B cell (primary cell): ENCODE data around the gene CRYBG3. TPM values are rescaled to one million over a fixed set of nuclear protein-coding genes. Genes with fewer than 3 reads are reported as not detected.

Experiments
- ATAC-seq: fragments of 200-7000 bp; cut with Tn5 transposase; one replicate; pipeline ENCODE4 v1.10.0; 2021; ENCODE audit warnings: low read depth, mild to moderate bottlenecking, moderate number of reproducible peaks, moderate library complexity
- CTCF ChIA-PET: fragments of 350-600 bp; sonication (Branson Sonifier 250); formaldehyde crosslinking; loops from one replicate; lab custom pipeline; 2021; ENCODE audit warnings: antibody characterized with exemption, inconsistent platforms; lab: Charles Lee
- POLR2A ChIA-PET: fragments of 350-600 bp; sonication (Branson Sonifier 250); formaldehyde crosslinking; loops from one replicate; lab custom pipeline; 2021; ENCODE audit warnings: antibody characterized with exemption; lab: Charles Lee
- DNase-seq: peaks from one replicate; pipeline ENCODE4 v3.0.0; 2013
- H2AFZ ChIP-seq: 2 replicates; pipeline ENCODE4 v1.6.1; 2012; ENCODE audit warnings: mild to moderate bottlenecking, low read depth, low read length; ENCODE audit not compliant: insufficient read depth, poor library complexity, severe bottlenecking
- H3K27ac ChIP-seq, 2 donors: 1 replicate in 1 of 2; 2 replicates in 1 of 2; pipeline ENCODE4 v1.5.1; 2012 to 2013; ENCODE audit warnings: low read length in 2 of 2, mild to moderate bottlenecking in 2 of 2, moderate library complexity in 1 of 2
- H3K27me3 ChIP-seq, 4 experiments: fragments of 200-600 bp in 1 of 4; sonication (generic) in 1 of 4; replicated peaks in 1 of 4; 1 replicate in 2 of 4; 2 replicates in 2 of 4; pipeline versions ENCODE4 v1.6.1 to v1.7.0; 2013 to 2016; ENCODE audit warnings: low read length in 3 of 4, mild to moderate bottlenecking in 2 of 4, mixed read lengths in 1 of 4, moderate library complexity in 1 of 4; ENCODE audit not compliant: insufficient read depth in 4 of 4, control insufficient read depth in 3 of 4; ENCODE audit errors: control extremely low read depth in 1 of 4
- H3K36me3 ChIP-seq, 2 experiments: replicated peaks in 1 of 2; 1 replicate in 1 of 2; 2 replicates in 1 of 2; pipeline versions ENCODE4 v1.6.1 to v1.7.1; 2013; ENCODE audit warnings: low read length in 1 of 2; ENCODE audit not compliant: insufficient read depth in 2 of 2, control insufficient read depth in 1 of 2; ENCODE audit errors: control extremely low read depth in 1 of 2, extremely low read depth in 1 of 2
- H3K4me1 ChIP-seq, 2 donors: fragments of 200-600 bp in 1 of 2; sonication (generic) in 1 of 2; 1 replicate in 1 of 2; 2 replicates in 1 of 2; pipeline versions ENCODE4 v1.5.1 to v1.6.1; 2013 to 2017; ENCODE audit warnings: low read length in 2 of 2; ENCODE audit not compliant: control insufficient read depth in 2 of 2, insufficient read depth in 2 of 2
- H3K4me2 ChIP-seq: replicated peaks from 2 replicates; pipeline ENCODE3; 2012; ENCODE audit warnings: mild to moderate bottlenecking, low read depth, low read length; ENCODE audit not compliant: poor library complexity, severe bottlenecking
- H3K4me3 ChIP-seq, 5 experiments: fragments of 200-600 bp in 1 of 5; sonication (generic) in 1 of 5; 1 replicate in 3 of 5; 2 replicates in 2 of 5; pipeline versions ENCODE4 v1.5.1 to v1.7.0; 2011 to 2016; ENCODE audit warnings: low read length in 4 of 5, mild to moderate bottlenecking in 4 of 5, low read depth in 2 of 5, control low read depth in 1 of 5, moderate library complexity in 1 of 5; ENCODE audit not compliant: insufficient read depth in 1 of 5; ENCODE audit errors: control extremely low read depth in 1 of 5, extremely low read depth in 1 of 5
- H3K79me2 ChIP-seq: fragments of 200-600 bp; sonication (generic); one replicate; pipeline ENCODE4 v1.6.0; 2016; ENCODE audit warnings: low read length; ENCODE audit not compliant: control insufficient read depth, insufficient read depth
- H3K9ac ChIP-seq: fragments of 200-600 bp; sonication (generic); 2 replicates; pipeline ENCODE4 v1.6.1; 2017; ENCODE audit warnings: mild to moderate bottlenecking, low read length, moderate library complexity
- H3K9me3 ChIP-seq, 3 donors: one replicate each; pipeline versions ENCODE4 v1.6.1 to v1.7.1; 2013; ENCODE audit warnings: low read length in 2 of 3; ENCODE audit not compliant: control insufficient read depth in 2 of 3, insufficient read depth in 1 of 3; ENCODE audit errors: control extremely low read depth in 1 of 3
- H4K20me1 ChIP-seq: 2 replicates; pipeline ENCODE4 v1.6.0; 2012; ENCODE audit warnings: mild to moderate bottlenecking, low read length; ENCODE audit not compliant: insufficient read depth, control insufficient read depth, poor library complexity, severe bottlenecking
- H3K27ac Mint-ChIP-seq: one replicate; pipeline ENCODE4 v1.8.0; 2021; ENCODE audit warnings: mixed read lengths
- H3K27me3 Mint-ChIP-seq: one replicate; pipeline ENCODE4 v1.8.0; 2021; ENCODE audit warnings: mixed read lengths
- H3K4me1 Mint-ChIP-seq: one replicate; pipeline ENCODE4 v1.8.0; 2021; ENCODE audit warnings: mixed read lengths
- H3K4me3 Mint-ChIP-seq: one replicate; pipeline ENCODE4 v1.8.0; 2021; ENCODE audit warnings: mixed read lengths
- H3K9me3 Mint-ChIP-seq: one replicate; pipeline ENCODE4 v1.8.0; 2022; ENCODE audit warnings: mixed read lengths; ENCODE audit not compliant: insufficient read depth
- CTCF ChIP-seq: fragments of 200-600 bp; IDR thresholded peaks from one replicate; pipeline ENCODE4 v1.8.0; 2022; ENCODE audit warnings: antibody characterized with exemption, mild to moderate bottlenecking
- EZH2 ChIP-seq: IDR thresholded peaks from 2 replicates; pipeline ENCODE4 v1.6.1; 2012; ENCODE audit warnings: borderline replicate concordance, low read depth, mild to moderate bottlenecking, moderate library complexity, low read length; ENCODE audit not compliant: insufficient read depth, poor library complexity, severe bottlenecking
- WGBS: methylation state at CpG from one replicate; pipeline ENCODE4 v1.1.5; 2013; ENCODE audit warnings: missing lambda C conversion rate; ENCODE audit not compliant: insufficient coverage; 5-methylcytosine and 5-hydroxymethylcytosine counted together
- intact Hi-C: fragments of 100-400 bp; cut with micrococcal nuclease; formaldehyde crosslinking; loops from one replicate; pipeline ENCODE4 v1.10.0; 2022
- polyA plus RNA-seq: library from polyadenylated mRNA; depleted of rRNA; stranded (reverse); fragments of >200 nt; gene quantifications from 2 replicates; pipeline ENCODE4 v1.2.3, GENCODE V29; 2012
- total RNA-seq, 2 donors: library from RNA; stranded (reverse); fragments of 120-200 nt in 1 of 2; gene quantifications; 1 replicate in 1 of 2; 2 replicates in 1 of 2; pipeline versions ENCODE4 v1.2.3 to v1.2.4, GENCODE V29; 2013 to 2022

The CRYBG3 gene
- total and polyA plus RNA-seq, 2 donors (not counting 1 experiment from before 2014, with no cell fraction given) = 2.2 to 3.0 TPM

GRCh38 chr3:97934980-97935695 lies 113.3 kb downstream of the CRYBG3 start:
- no peaks in the 10 kb centered on the region for H3K4me1 ChIP-seq
- no peaks in the 10 kb centered on the region for H4K20me1 ChIP-seq
- DNase-seq = no peak
- no peaks in the 10 kb centered on the region for H3K27me3 ChIP-seq
- no peak overlapping the region for H3K4me3 ChIP-seq
- H3K4me2 ChIP-seq = no peak overlapping the region
- Mint-ChIP-seq H3K27ac (no peak overlapping the region), H3K9me3 (no peaks in the 10 kb centered on the region), H3K4me3 (no peak overlapping the region), H3K4me1 (no peaks in the 10 kb centered on the region), H3K27me3 (no peaks in the 10 kb centered on the region)
- H3K27ac ChIP-seq = no peak overlapping the region
- no peaks in the 10 kb centered on the region for H3K36me3 ChIP-seq
- intact Hi-C loops = no loop called here
- H2AFZ ChIP-seq = no peak overlapping the region
- POLR2A ChIA-PET = no interaction called here
- ATAC-seq = no peak
- no peak for TF ChIP-seq EZH2
- no peak for TF ChIP-seq CTCF
- WGBS = 100% methylated on average over 1 of the region's 3 CpGs
- no peaks in the 10 kb centered on the region for H3K79me2 ChIP-seq
- H3K9me3 ChIP-seq = no peaks in the 10 kb centered on the region
- CTCF ChIA-PET = no interaction called here
- no peak overlapping the region for H3K9ac ChIP-seq

GRCh38 chr3:97935842-97936241 lies 114.0 kb downstream of the CRYBG3 start:
- Mint-ChIP-seq H3K27ac (no peak overlapping the region), H3K9me3 (no peaks in the 10 kb centered on the region), H3K4me1 (no peaks in the 10 kb centered on the region), H3K27me3 (no peaks in the 10 kb centered on the region), H3K4me3 (no peak overlapping the region)
- Histone ChIP-seq H3K27me3 (no peaks in the 10 kb centered on the region), H3K4me1 (no peaks in the 10 kb centered on the region), H2AFZ (no peak overlapping the region), H3K4me3 (no peak overlapping the region), H3K4me2 (no peak overlapping the region), H3K79me2 (no peaks in the 10 kb centered on the region), H4K20me1 (no peaks in the 10 kb centered on the region), H3K9me3 (no peaks in the 10 kb centered on the region), H3K27ac (no peak overlapping the region), H3K36me3 (no peaks in the 10 kb centered on the region), H3K9ac (no peak overlapping the region)
- intact Hi-C loops = no loop called here
- no peak for ATAC-seq
- DNase-seq = no peak
- POLR2A ChIA-PET = no interaction called here
- TF ChIP-seq EZH2 = no peak
- TF ChIP-seq CTCF = no peak
- CTCF ChIA-PET = no interaction called here
- no CpG with 5 or more reads among the region's 1 CpG for WGBS
